ENCODE results near the gene PAX8.
"Not testable (repeated sequence)": the region's sequence is repeated elsewhere in the genome, so short reads cannot be mapped to it uniquely, and the experiment has no call there.

PAX8 gene

DNA sequence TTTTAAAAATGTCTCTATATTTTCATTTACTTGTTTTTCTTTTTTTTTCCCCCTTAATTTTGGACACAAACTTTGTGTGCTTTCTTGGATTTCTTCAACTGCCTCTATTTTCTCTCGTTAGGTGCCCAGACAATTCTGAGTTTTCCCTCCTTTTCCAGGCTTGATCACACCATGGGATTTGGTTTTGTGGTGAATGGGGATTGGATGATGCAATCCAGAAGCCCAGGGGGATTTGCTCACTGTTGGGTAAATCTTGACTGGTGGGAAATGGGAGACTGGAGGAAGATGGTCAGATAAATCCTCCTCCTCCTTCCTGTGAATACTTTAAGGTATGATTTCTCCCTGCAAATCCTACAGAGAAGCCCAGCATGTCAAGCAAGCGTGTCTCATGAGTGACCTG, 19.5 kb upstream of the PAX8 start:
- no peak overlapping the region for H3K4me3 ChIP-seq (ENCODE audit: low read length)
- no peak for DNase-seq (ENCODE audit: low read depth, low spot score)

DNA sequence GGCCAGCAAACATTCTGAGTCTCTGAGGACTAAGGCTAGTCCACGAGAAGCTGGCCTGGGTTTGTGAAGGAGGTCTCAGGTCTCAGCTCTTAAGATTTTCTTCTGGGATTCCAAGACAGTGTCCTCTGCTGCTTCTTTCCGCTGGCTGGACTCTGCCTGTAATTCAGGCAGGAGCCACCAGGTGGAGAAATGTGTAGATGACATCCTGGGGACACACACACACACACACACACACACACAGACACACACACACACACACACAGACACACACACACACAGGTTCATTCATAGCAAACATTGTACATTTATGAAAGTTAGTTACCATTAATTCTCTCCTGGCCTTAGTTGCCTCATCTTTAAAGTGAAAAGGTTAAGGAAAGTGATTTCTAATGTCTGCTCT, 18.9 kb upstream of the PAX8 start:
- not testable (repeated sequence) for DNase-seq (ENCODE audit: low read depth, low spot score); H3K4me3 ChIP-seq (ENCODE audit: low read length)

DNA sequence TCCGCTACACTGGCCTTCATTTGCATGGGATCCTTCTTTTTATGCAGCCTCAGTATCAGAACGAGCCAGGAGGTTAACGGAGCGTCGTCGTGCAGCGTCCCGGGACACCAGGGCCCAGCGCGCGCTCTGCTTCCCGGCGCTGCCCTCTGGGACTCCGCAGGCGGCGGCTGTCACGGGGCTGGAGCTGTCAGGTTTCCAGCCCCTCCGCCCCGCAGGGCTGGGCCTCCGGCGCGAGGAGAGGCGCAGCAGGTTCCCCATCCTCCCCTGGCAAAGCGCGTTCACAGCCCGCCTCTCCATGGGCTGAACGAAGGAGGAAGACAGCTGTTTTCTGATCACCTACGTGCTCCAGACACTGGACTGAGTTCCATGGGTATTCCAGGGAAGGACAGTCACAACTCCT, 12.5 kb upstream of the PAX8 start:
- DNase-seq (ENCODE audit: low read depth, low spot score), result no peak
- H3K4me3 ChIP-seq (ENCODE audit: low read length), result no peak overlapping the region

DNA sequence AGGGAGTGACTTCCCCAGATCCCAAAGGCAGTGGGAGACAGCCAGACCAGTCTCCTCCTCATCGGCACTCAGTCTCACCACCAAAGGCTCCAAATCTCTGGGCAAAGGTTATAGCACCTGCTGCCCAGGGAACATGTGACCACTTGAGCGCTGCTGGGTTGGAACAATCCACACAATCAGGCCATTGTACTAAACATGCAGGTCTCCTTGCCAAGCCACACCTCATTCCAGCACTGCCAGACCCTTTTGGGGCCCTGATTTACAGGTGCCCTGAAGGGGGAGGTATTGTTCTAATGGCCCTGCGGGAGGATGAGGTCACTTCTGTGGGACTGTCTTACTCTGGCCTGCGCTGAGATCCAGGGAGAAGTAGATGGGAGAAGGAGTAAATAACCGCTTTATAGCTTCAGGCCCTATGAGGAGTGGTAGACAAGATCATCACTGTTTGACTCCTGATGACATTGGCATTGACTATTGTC, 10.0 kb upstream of the PAX8 start:
- not testable (repeated sequence) for H3K4me3 ChIP-seq (ENCODE audit: low read length); DNase-seq (ENCODE audit: low read depth, low spot score)

DNA sequence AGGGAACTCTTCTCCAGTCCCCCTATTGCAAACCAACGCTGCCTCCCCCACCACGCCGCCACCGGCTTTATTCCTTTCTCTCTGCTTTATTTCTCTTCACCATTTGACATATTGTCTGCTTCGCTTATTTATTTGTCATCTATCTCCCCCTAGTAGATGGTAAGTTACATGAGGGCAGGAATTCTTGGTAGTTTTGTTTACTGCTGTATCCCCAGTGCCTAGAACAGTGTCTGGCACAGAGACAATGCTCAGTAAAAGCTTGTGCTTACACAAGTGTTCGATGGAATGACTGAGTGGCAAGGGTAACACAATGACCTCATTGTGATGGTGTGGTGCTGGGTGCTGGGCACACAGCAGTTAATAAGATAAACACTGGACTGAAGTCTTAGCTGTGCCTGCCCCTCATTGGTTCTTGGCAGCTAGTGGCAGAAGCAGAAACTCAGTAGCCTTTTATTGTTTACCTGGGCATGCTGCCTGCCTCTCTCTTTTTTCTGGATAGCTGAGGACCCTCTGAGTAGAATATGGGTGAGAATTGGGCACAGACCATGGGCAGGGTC, 9.5 kb upstream of the PAX8 start:
- DNase-seq (ENCODE audit: low read depth, low spot score), result not testable (repeated sequence)

DNA sequence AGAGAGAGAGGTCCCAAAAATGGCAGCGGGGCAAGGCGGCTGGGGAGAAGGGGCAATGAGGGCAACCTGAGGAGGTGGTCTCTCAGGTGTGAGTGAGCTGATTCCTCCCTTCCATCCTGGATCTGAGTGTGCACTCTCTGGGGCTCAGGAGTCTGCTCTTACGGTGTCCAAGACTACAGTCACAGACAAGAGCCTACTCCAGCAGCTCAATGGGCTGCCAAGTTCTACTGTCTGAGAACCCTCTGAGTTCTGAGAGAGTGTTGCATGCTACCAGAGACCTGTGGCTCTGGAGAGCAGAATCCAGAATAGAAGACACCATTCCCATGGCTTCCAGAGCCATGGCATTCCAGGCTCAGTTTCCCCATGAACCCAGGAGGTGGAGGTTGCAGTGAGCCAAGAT, 7.1 kb upstream of the PAX8 start:
- no peak overlapping the region for H3K4me3 ChIP-seq (ENCODE audit: low read length)
- DNase-seq (ENCODE audit: low read depth, low spot score), result no peak

More for the DNA sequence above, 9.5 kb upstream of the PAX8 start:
- H3K4me3 ChIP-seq (ENCODE audit: low read length), result not testable (repeated sequence)

DNA sequence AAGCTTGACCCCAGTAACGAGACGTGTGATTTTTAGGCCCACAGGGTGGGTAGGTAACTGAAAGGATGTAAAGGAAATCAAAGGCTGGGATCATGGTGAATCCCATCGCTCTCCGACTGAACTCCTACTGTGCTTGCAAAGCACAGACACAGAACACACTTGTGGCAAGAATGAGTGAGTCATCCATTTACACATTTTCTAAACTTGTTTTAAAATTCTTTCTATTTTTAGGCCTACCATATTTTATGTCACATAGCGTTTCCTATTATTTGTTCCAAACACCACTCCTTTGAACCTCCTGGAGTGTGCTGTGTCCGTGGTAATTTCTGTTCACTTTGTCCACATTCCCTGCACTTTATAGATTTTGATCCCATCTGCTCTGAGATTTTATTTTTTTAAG, 6.3 kb upstream of the PAX8 start:
- H3K4me3 ChIP-seq (ENCODE audit: low read length); DNase-seq (ENCODE audit: low read depth, low spot score): not testable (repeated sequence)

DNA sequence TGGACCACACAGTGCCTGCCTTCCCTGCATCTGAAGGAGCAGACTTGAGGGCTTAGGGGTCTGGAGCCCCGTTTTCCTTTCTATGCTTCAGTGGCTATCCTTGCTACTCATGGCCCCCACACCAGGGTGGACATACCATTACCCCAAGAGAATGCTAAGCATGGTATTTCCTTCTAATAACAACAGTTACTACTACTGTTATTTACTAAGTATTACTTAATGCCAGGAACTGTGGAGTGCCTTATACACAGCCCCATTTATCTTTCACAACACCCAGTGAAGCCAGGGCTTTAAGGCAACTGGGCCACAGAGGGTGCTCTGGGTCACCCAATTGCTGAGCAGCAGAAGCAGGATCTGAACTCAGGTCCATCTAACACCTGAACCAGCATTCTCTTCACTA, 5.8 kb upstream of the PAX8 start:
- no peak for DNase-seq (ENCODE audit: low read depth, low spot score)
- H3K4me3 ChIP-seq (ENCODE audit: low read length), result no peak overlapping the region

DNA sequence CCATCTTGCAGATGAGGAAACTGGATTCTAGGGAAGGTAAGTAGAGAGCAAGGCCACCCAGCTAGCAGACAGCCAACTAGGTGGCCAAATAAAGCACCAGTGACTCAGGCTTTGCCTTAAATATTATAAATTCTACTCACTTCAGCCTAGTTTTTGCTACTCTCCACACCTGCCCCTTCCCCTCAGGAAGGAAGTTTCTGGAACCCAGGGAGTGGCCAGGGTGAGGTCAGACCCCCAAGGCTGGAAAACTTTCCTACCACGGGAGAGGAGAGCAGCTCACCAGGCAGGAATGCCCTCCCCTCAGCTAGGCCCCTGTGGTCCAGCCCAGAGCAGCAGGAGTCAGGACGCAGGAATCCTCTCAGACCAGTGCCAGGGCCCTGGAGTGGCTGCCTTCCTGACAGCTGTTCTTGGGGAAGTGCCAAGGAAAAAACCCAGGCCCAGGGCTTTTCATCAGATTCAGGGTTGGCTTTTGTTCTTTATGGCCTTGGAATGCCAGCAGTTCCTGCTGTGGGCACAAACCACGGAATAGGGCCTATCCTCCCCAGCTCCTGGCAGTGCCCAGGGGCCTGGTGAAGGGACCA, 5.1 kb upstream of the PAX8 start:
- no peak for DNase-seq (ENCODE audit: low read depth, low spot score)
- no peak overlapping the region for H3K4me3 ChIP-seq (ENCODE audit: low read length)

DNA sequence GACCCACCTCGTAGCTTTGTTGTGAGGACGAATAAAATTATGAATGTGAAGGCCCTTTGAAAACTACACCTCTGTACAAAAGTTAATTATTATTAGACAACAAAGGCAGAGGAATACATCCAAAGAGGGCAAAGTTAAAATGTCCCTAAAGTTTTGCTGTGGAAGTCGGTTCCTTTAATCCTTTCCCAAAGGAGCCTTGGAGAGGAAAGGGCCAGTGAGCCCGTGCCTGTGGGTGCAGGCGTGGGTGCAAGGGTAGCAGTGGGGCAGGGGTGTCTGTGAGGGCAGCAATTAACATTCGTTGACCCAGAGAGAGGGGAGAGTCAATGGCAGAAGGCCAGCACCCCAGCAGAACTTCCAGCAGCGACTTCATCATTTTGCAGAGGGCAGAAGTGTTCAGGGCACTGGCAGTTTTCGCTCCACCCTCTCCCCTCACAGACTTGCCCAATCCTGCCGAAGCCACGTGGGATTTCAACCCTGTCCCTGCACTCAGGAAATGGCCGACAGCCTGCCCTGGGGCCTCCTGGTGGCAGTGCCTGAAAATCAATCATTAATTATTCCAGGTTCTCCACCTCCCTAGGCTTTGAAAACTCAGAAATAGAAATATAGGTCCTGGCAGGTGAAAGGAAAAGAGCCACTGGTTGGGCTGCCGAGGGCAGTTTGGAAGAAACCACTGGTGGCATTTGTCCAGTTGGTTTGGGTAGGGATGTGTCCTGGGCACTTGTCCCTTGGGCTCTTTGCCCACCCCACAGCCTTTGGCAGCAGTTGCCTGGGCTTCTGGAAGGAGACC, 4.2 kb upstream of the PAX8 start:
- DNase-seq (ENCODE audit: low read depth, low spot score), result no peak
- H3K4me3 ChIP-seq (ENCODE audit: low read length), result no peak overlapping the region

DNA sequence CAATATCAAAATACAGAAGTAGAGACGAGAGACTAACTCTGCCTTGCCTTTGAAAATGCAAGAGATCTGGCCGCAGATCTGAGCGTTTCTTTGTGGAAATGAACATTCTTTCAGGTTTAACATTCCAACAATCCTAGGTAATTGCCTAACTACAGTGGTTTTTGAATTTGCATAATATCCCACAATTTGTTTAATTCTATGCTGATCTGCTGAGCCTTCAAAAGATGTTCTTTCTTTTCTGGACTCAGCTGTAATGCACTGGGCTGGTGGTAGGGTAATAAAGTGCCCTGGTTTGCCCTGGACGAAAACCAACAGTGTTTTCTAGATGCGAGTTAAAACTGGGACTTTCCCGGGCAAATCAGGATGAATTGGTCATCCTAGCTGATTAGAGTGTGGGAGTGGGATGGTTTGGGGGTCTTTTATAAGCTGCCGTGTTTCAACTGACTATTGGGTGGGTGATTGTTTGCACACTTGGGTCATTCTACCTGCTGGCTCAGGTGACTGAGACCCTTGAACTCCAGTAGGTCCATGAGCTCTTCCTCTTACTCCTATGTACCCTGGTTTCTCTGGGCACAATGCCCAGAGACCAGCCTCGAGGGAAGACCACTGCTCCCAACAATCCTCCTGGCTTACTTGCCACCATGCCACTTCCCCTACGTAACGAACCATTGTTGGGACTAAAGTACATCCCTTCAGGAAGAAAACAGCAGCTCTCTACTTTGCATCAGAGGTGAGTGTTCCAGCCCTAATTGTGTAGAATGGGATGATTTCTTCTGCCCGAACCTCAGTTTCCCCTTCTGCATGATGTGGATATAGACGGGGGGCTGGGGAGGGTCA, 3.4 kb upstream of the PAX8 start:
- no peak overlapping the region for H3K4me3 ChIP-seq (ENCODE audit: low read length)
- DNase-seq (ENCODE audit: low read depth, low spot score), result no peak

DNA sequence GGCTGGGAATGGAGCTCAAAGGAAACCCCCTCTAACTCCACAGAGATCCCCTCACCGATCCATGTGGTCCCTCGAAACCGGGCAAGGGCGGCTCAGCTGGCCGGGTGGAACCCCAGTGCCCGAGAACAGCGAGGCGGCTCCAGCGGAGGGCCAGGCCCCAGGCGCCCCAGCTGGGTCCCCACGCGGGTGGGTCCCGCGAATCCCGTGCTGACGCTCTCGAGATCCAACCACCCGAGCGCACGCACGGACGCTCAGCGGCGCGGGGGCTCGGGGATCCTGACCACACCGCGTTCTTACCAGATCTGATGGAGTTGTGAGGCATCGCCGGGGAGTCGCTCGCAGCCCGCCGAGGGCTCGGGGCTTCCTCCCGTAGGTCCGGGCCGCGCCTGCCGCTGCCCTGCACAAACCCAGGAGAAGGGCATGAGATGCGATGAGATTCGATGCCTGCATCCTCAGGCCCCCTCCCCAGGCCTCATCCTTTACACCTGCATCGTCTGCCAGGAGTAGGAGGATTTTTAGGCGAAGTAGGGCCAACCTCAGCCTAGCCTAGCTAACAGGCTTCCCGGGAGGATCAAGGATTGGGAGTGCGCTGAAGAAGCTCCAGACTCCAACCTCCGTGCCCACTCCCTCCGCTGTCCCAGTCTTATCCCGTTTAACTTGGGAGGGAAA, 514 bp downstream of the PAX8 start:
- DNase-seq (ENCODE audit: low read depth, low spot score), result no peak
- H3K4me3 ChIP-seq (ENCODE audit: low read length), result no peak overlapping the region

DNA sequence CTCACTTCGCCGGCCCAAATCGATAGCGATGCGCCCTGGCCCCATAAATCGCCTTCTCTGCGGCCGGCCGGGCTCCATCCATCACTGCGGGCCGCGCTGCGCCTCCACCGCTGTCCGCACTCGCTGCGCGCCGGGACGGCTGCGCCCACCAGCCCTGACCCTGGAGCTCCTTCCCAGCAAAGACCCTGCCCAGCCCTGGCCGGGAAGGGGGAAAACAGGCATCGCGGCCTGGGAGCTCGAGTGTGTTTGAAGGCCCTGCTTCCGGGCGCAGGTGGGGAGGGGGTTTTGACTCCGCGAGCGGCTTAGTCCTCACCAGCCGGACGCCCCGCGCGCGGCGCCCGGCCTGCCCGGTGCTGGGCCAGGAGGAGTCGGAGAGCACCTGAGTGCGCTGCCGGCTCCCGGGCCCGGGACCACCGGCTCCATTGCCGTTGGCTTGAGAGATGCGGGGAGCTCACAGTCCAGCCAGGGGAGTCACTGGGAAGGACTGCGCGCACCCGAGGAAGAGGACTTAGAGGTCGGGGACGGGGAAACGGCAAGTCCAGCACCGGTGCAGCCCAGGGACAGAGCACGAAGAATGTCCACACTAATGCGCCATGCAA, 1.1 kb downstream of the PAX8 start:
- DNase-seq (ENCODE audit: low read depth, low spot score), result no peak
- H3K4me3 ChIP-seq (ENCODE audit: low read length), result no peak overlapping the region

DNA sequence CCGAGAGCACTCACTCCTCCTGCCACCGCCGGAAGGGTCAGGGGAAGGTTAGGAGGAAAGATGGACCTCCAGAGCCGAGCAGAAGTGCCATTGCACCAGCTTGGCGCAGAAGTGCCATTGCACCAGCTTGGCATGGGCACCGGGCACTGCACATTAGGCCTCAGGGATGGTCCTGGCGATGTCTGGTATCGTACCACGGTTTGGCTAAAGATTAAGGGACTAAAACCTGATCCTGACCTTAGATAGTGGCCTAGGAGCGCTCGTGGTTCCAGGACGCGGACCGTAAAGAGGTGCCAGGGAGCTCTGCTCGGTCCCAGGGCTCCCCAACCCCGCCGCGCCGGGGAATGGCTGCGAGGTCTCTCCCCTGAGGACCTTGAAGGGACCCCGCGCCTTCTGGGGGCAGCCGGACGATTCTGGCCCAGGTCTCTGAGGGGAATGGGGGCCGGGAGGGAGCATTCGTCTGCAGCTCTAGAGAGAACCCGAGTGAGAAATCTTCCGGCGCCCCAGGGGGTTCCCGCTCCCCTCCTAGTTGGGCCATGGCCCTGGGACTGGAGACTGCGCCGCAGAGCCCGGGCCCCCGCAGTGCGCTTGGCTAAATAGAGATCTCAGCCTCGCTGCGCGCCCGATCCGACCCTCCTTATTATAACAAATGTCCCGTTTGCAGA, 1.8 kb downstream of the PAX8 start:
- no peak overlapping the region for H3K4me3 ChIP-seq (ENCODE audit: low read length)
- no peak for DNase-seq (ENCODE audit: low read depth, low spot score)

DNA sequence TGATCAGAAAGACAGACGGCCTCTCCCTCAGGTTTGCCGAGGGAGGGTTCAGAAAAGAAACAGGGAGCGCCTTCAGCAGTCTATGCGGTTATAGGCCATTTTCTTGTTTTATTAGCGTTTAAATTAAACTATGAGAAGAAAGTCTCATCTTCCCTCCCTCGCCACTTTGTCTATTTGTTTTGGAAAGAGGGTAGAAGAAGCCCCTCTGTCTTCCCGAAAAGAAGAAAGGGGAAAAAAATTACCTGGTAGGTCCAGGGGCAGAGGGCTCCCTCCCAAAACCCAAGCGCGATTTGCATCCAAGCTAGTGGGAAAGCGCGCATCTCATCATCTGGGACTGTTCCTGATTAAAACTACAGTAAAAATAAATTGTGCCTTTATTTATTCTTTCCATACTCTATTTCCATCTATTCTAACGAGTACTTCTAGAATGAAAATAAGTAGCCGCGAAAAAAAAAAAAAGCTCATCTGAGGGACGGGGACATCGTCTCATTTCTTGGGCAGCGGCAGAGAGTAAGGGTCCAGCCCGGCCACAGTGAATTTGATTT, 2.4 kb downstream of the PAX8 start:
- no peak overlapping the region for H3K4me3 ChIP-seq (ENCODE audit: low read length)
- DNase-seq (ENCODE audit: low read depth, low spot score), result no peak

DNA sequence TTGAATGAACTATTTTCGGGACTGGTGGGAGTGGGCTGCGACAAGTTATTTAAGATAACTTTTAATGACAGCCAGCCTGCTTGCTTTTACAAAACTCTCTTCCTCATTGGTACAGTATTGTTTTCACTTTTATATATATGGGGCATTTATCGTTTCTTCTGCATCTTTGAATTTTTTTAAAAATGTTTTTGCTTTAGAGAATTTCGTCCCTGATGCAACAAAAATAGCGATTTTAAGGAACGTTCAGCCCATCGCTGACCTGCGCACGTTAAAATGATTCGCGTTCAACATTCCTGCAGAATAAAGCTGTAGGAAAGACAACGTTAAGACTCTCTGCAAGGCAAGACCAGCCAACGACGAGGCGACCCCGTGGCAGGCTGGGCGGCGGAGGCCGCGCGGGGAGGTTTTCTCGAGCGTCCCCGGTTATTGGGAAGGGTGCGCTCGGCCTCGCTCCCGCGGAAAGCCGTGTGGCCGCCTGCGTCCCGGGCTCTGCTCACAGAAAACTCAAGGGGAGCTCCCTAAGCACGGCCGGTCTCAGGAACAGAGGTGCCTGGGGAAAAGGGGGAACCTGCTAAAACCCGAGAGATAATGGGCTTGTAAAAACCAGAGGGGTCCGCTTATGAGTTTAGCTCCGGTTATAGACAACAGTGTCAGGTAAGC, 3.0 kb downstream of the PAX8 start:
- no peak for DNase-seq (ENCODE audit: low read depth, low spot score)
- no peak overlapping the region for H3K4me3 ChIP-seq (ENCODE audit: low read length)

DNA sequence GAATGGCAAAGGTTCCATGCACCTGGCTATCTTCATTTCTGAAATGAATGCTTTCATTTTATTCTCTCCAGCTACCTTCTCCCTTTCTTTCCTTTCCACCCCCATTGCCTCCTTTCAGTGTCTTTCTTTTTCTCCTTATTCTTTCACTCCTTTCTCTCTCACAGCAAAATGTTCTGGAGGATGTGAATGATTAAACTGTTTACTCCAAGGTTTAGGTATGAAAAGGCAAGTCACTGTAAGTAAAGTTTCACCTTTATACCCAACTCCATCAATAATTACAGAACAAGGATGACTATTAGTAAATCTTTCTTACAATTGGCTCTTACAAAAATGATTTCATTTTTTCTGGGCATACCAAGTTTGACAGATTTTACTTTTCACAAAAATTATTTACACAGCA, 4.3 kb downstream of the PAX8 start:
- DNase-seq (ENCODE audit: low read depth, low spot score), result no peak
- no peak overlapping the region for H3K4me3 ChIP-seq (ENCODE audit: low read length)

DNA sequence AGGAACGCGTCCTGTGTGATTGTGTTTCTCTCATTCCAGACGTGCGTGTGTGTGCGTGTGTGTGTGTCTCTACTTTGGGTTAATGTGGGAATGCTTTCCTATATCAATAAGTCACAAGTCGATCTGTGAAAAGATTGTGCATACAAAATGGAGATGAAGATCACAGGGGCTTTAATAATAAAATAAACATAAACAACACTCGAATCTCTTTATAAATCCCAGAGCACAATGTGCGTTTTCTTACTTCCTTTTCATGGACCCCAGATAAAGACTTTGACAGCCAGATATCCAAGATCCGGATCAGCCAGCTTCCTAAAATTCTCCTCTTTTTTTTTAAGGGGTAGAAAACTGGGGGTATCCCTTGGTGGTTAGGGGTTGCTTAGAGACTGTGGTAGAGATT, 4.7 kb downstream of the PAX8 start:
- H3K4me3 ChIP-seq (ENCODE audit: low read length), result no peak overlapping the region

More for the DNA sequence above, 4.7 kb downstream of the PAX8 start:
- no peak for DNase-seq (ENCODE audit: low read depth, low spot score)

Data from Jurkat, Clone E6-1 (cell line).